Measurements from ENCODE around the gene TXNRD2. TPM values are rescaled to one million over a fixed set of nuclear protein-coding genes. Genes with fewer than 3 reads are reported as not detected.
"Not testable (repeated sequence)": the region's sequence is repeated elsewhere in the genome, so short reads cannot be mapped to it uniquely, and the experiment has no call there.

Gene TXNRD2
- polyA plus RNA-seq, 1 donor from 2014 or later, result 17.3 TPM

DNA sequence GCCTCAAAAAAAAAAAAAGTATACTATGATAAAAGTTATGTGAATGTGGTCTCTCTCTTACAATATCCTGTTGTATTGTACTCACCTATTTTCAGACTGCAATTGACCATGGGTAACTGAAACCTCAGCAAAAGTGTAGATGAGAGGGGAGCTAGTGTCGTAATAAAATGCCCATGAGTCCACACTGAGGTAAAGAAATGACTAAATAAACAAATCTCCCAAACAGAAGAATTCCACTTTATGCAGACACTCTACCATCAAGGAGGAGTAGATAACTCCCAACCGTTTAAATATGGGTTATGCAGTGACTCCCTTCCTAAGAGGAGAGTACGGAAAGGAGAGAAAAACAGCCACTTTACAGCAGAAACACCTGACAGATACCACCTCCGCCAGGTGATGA is 101.6 kb downstream of the TXNRD2 start:
- H3K9me3 Mint-ChIP-seq, result no peaks in the 10 kb centered on the region
- no peak overlapping the region for H3K27ac Mint-ChIP-seq
- H3K36me3 Mint-ChIP-seq, result no peaks in the 10 kb centered on the region
- H3K27me3 Mint-ChIP-seq, result no peaks in the 10 kb centered on the region
- H3K4me1 Mint-ChIP-seq, result peaks cover 5 to 23% (median 11%) of the 10 kb centered on the region in 3 donors
- no peak overlapping the region for H3K4me3 Mint-ChIP-seq

- peaks cover 3 to 16% (median 10%) of the 10 kb centered on the region in 3 donors for H3K4me1 Mint-ChIP-seq
- no peaks in the 10 kb centered on the region for H3K27me3 Mint-ChIP-seq
- H3K27ac Mint-ChIP-seq, result no peak overlapping the region
- H3K9me3 Mint-ChIP-seq, result no peaks in the 10 kb centered on the region
- H3K4me3 Mint-ChIP-seq, result no peak overlapping the region
- H3K36me3 Mint-ChIP-seq, result no peaks in the 10 kb centered on the region
Measured at GRCh38 chr22:19837915-19838314, 103.7 kb downstream of the TXNRD2 start.

DNA sequence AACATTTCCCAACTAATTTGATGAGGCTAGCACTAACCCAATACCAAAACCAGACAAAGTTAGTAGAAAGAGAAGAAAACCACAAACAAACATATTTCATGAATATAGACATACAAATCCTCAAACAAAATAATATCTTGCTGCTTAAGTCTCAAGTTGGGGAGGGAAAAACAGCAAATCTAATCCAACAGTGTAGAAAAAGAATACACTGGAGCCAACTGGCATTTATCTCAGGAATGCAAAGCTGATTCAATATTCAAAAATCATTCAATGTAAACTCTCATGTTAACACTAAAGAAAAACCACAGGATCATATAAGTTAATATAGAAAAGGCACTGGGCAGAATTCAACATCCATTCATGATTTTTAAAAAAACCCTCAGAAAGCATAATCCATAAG is 105.1 kb downstream of the TXNRD2 start:
- Mint-ChIP-seq H3K27ac (no peak overlapping the region), H3K4me3 (no peak overlapping the region), H3K36me3 (no peaks in the 10 kb centered on the region), H3K27me3 (no peaks in the 10 kb centered on the region), H3K9me3 (no peaks in the 10 kb centered on the region), H3K4me1 (peaks cover 0 to 12% (median 9%) of the 10 kb centered on the region in 3 donors)

DNA sequence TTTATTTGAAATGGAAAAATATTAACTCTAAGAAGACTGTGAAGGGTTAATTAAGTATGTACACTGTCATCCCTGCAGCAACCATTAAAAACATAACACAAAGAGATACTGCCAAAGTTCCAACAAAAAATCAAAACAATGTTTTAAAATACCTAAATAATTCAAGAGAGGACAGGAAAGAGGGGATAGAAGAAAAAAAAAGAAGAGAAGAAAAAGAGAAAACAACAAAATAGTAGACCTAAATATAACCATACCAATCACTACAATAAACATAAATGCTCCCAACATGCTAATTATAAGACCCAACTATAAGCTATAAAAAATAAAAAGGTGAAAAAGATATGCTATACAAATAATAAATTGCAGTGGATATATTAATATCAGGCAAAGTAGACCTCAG is 107.0 kb downstream of the TXNRD2 start:
- Mint-ChIP-seq H3K4me1 (peaks cover 0 to 8% (median 5%) of the 10 kb centered on the region in 3 donors), H3K27ac (no peak overlapping the region), H3K4me3 (no peak overlapping the region), H3K36me3 (no peaks in the 10 kb centered on the region), H3K27me3 (no peaks in the 10 kb centered on the region), H3K9me3 (no peaks in the 10 kb centered on the region)

- H3K27ac Mint-ChIP-seq, H3K4me3 Mint-ChIP-seq, H3K27me3 Mint-ChIP-seq, H3K36me3 Mint-ChIP-seq, H3K9me3 Mint-ChIP-seq, H3K4me1 Mint-ChIP-seq: not testable (repeated sequence)
Measured at GRCh38 chr22:19833327-19833726, 108.3 kb downstream of the TXNRD2 start.

GRCh38 chr22:19832476-19833108 is 109.0 kb downstream of the TXNRD2 start:
- Mint-ChIP-seq H3K9me3 (no peaks in the 10 kb centered on the region), H3K27ac (no peak overlapping the region), H3K4me1 (peaks cover 0 to 8% (median 1%) of the 10 kb centered on the region in 3 donors), H3K4me3 (no peak overlapping the region), H3K36me3 (peaks cover 2% of the 10 kb centered on the region), H3K27me3 (no peaks in the 10 kb centered on the region)

GRCh38 chr22:19831979-19832378 is 109.6 kb downstream of the TXNRD2 start:
- H3K4me1 Mint-ChIP-seq, H3K27ac Mint-ChIP-seq, H3K27me3 Mint-ChIP-seq, H3K9me3 Mint-ChIP-seq, H3K36me3 Mint-ChIP-seq, H3K4me3 Mint-ChIP-seq: not testable (repeated sequence)

DNA sequence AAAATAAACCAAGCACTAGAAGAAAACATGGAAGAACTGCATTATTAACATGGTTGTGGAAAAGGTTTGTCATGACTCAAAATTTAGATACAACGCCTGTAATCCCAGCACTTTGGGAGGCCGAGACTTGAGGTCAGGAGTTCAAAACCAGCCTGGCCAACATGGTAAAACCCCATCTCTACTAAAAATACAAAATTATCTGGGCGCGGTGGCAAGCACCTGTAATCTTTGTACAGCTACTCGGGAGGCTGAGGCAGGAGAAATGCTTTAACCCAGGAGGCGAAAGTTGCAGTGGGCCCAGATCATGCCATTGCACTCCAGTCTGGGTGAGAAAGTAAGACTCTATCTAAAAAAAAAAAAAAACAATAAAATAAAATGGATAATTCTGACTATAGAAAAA is 110.6 kb downstream of the TXNRD2 start:
- peaks cover 0 to 6% (median 0%) of the 10 kb centered on the region in 3 donors for H3K4me1 Mint-ChIP-seq
- H3K36me3 Mint-ChIP-seq, result peaks cover 4% of the 10 kb centered on the region
- H3K27ac Mint-ChIP-seq, result peak overlapping the region in 1 of 3 donors; percentile 4
- no peaks in the 10 kb centered on the region for H3K9me3 Mint-ChIP-seq
- no peak overlapping the region for H3K4me3 Mint-ChIP-seq
- H3K27me3 Mint-ChIP-seq, result no peaks in the 10 kb centered on the region

GRCh38 chr22:19828035-19828401 is 113.6 kb downstream of the TXNRD2 start:
- H3K4me3 Mint-ChIP-seq, result no peak overlapping the region
- H3K36me3 Mint-ChIP-seq, result peaks cover 4% of the 10 kb centered on the region
- H3K27ac Mint-ChIP-seq, result no peak overlapping the region
- H3K27me3 Mint-ChIP-seq, result no peaks in the 10 kb centered on the region
- peaks cover 0 to 5% (median 2%) of the 10 kb centered on the region in 3 donors for H3K4me1 Mint-ChIP-seq
- no peaks in the 10 kb centered on the region for H3K9me3 Mint-ChIP-seq

- H3K4me3 Mint-ChIP-seq, result no peak overlapping the region
- no peak overlapping the region for H3K27ac Mint-ChIP-seq
- H3K9me3 Mint-ChIP-seq, result no peaks in the 10 kb centered on the region
- no peaks in the 10 kb centered on the region for H3K27me3 Mint-ChIP-seq
- H3K36me3 Mint-ChIP-seq, result peaks cover 4% of the 10 kb centered on the region
- peaks cover 0 to 5% (median 2%) of the 10 kb centered on the region in 3 donors for H3K4me1 Mint-ChIP-seq
Measured at GRCh38 chr22:19827341-19828034, 114.1 kb downstream of the TXNRD2 start.

- Mint-ChIP-seq H3K36me3 (peaks cover 4% of the 10 kb centered on the region), H3K9me3 (no peaks in the 10 kb centered on the region), H3K27me3 (no peaks in the 10 kb centered on the region), H3K4me3 (peak overlapping the region in 1 of 4 donors; percentile 17), H3K27ac (no peak overlapping the region), H3K4me1 (peaks cover 0 to 2% (median 2%) of the 10 kb centered on the region in 3 donors)
Measured at GRCh38 chr22:19826619-19826950, 115.0 kb downstream of the TXNRD2 start.

DNA sequence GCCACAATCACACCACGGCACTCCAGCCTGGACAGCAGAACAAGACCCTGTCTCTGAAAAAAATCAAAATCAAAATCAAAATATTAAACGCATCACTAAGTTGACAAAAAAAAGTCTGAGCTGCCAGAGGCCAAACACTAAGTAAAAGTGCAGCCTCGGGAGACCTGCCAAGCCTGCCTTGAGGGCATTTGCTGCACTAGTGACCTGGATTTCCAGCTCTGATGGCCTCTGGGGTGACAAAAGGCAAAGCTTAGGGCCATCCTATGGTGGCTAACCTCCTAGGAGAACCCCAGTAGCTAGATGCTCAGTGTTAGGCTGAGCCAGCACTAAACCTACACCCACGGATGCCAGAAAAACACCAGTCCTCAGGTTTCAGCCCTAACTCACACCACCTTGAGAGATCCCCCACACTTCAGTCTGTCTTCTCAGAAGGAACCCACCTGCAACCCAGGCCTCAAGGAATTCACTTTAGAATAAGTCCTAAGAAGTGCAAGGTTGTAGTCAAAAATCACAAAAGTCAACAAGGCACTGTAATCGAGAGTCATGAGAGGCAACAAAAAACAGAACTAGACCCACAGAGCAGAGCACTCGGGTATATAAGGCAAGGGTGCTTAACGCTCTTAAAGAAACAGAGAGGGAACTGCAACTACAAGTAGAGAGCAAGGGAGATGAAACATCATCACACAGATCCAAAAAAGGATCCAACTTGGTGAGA is 115.6 kb downstream of the TXNRD2 start:
- no peak overlapping the region for H3K27ac Mint-ChIP-seq
- no peaks in the 10 kb centered on the region for H3K27me3 Mint-ChIP-seq
- H3K9me3 Mint-ChIP-seq, result no peaks in the 10 kb centered on the region
- no peak overlapping the region for H3K4me3 Mint-ChIP-seq
- peaks cover 0 to 2% (median 2%) of the 10 kb centered on the region in 3 donors for H3K4me1 Mint-ChIP-seq
- peaks cover 4% of the 10 kb centered on the region for H3K36me3 Mint-ChIP-seq

Other genes with a start within 250 kb of the TXNRD2 start
- 0.43 TPM for gene SEPTIN5, start 227.3 kb downstream of the TXNRD2 start, polyA plus RNA-seq
- 2.0 TPM for gene GP1BB, start 218.3 kb downstream of the TXNRD2 start, polyA plus RNA-seq
- not detected for gene TBX1, start 181.0 kb downstream of the TXNRD2 start, polyA plus RNA-seq
- 15.3 TPM for gene GNB1L, start 86.9 kb downstream of the TXNRD2 start, polyA plus RNA-seq
- gene RTL10, start 86.9 kb downstream of the TXNRD2 start, polyA plus RNA-seq, result 7.3 TPM
- 85.3 TPM for gene COMT, start within 50 bp of the TXNRD2 start, polyA plus RNA-seq
- gene ARVCF, start 75.0 kb upstream of the TXNRD2 start, polyA plus RNA-seq, result 0.16 TPM
- gene TANGO2, start 79.3 kb upstream of the TXNRD2 start, polyA plus RNA-seq, result 44.5 TPM
- gene DGCR8, start 138.4 kb upstream of the TXNRD2 start, polyA plus RNA-seq, result 4.8 TPM
- 110 TPM for gene RANBP1, start 174.3 kb upstream of the TXNRD2 start, polyA plus RNA-seq
- gene TRMT2A, start 175.4 kb upstream of the TXNRD2 start, polyA plus RNA-seq, result 33.7 TPM
- gene ZDHHC8, start 190.0 kb upstream of the TXNRD2 start, polyA plus RNA-seq, result 4.2 TPM
- gene CCDC188, start 209.2 kb upstream of the TXNRD2 start, polyA plus RNA-seq, result not detected